Bronchus fibroblast of lung (primary cell): Measurements from ENCODE around the gene ZNF423. TPM values are rescaled to one million over a fixed set of nuclear protein-coding genes. Genes with fewer than 3 reads are reported as not detected.

Source experiments
- total RNA-seq: library from RNA; depleted of rRNA; stranded (reverse); fragments of >200 nt; gene quantifications from 2 replicates; pipeline ENCODE4 v1.2.3, GENCODE V29; 2015

The ZNF423 gene
- 0.34 and 0.45 TPM in 2 replicates for total RNA-seq

GRCh38 chr16:49855822-49856671 is at the start of gene ZNF423:
Gene ZNF423, minus strand, starts transcription at chr16:49856112. Its CDS starts 338 bp downstream, at chr16:49855774.

Other genes starting within 250 kb of the ZNF423 start
- gene CNEP1R1, start 169.1 kb upstream of the ZNF423 start, total RNA-seq, result 16.9 and 18.7 TPM in 2 replicates
- 13.2 and 17.1 TPM in 2 replicates for gene HEATR3, start 209.9 kb upstream of the ZNF423 start, total RNA-seq